T47D (cell line): Measurements from ENCODE around the gene CKS1B.
A peak's percentile ranks its signal among the peaks of the same experiment; 100 is the strongest.

Experiments used
- DNase-seq, 2 experiments: peaks; one replicate each; pipeline versions ENCODE4 v3.0.0 to v3.0.0-alpha.2; 2011 to 2012; ENCODE audit warnings: low read depth in 1 of 2, low spot score in 1 of 2
- JUND ChIP-seq: IDR thresholded peaks from 2 replicates; pipeline ENCODE4 v1.6.1; 2012; ENCODE audit warnings: low read depth
- in situ Hi-C: cut with HindIII; loops from 2 replicates; pipeline ENCODE4 v1.10.0; 2016; ENCODE audit warnings: low sequenced_read_pairs, low pct_unique_long_range_greater_than_20kb

CKS1B gene

GRCh38 chr1:155012776-155013602, 38.5 kb downstream of the CKS1B start:
- in situ Hi-C loops, result no loop called here

GRCh38 chr1:155013632-155014031, 39.2 kb downstream of the CKS1B start:
- in situ Hi-C loops, result no loop called here
- no peak for DNase-seq
- no peak for TF ChIP-seq JUND

More at GRCh38 chr1:155012776-155013602, 38.5 kb downstream of the CKS1B start:
- no peak for TF ChIP-seq JUND
- DNase-seq, result no peak

GRCh38 chr1:155014709-155015508, 40.4 kb downstream of the CKS1B start:
- DNase-seq, result no peak
- no peak for TF ChIP-seq JUND
- in situ Hi-C loops, result no loop called here

GRCh38 chr1:155015527-155016230, 41.2 kb downstream of the CKS1B start:
- no peak for DNase-seq
- TF ChIP-seq JUND, result no peak
- in situ Hi-C loops, result no loop called here

- no peak for TF ChIP-seq JUND
- in situ Hi-C loops, result no loop called here
- no peak for DNase-seq
These were observed 41.9 kb downstream of the CKS1B start for GRCh38 chr1:155016231-155016831.

GRCh38 chr1:155017041-155017945, 42.8 kb downstream of the CKS1B start:
- TF ChIP-seq JUND, result no peak
- peak; percentile 65 to 95 for DNase-seq
- in situ Hi-C loops, result no loop called here

- no peak for DNase-seq
- in situ Hi-C loops, result no loop called here
- TF ChIP-seq JUND, result no peak
These were observed 43.5 kb downstream of the CKS1B start for GRCh38 chr1:155017946-155018316.

GRCh38 chr1:155018617-155019348, 44.3 kb downstream of the CKS1B start:
- in situ Hi-C loops, result no loop called here
- no peak for TF ChIP-seq JUND
- no peak for DNase-seq

GRCh38 chr1:155019377-155020245, 45.1 kb downstream of the CKS1B start:
- in situ Hi-C loops, result no loop called here
- no peak for DNase-seq
- no peak for TF ChIP-seq JUND
